HUDEP-2 (cell line): ENCODE results near the gene CERS2.

Experiments used
- DNase-seq, 76 experiments: peaks; one replicate each; lab custom pipeline; 2025; ENCODE audit not compliant: unreplicated experiment in 76 of 76; lab: John Stamatoyannopoulos, UW

CERS2 gene

GRCh38 chr1:150925080-150925479, 49.6 kb downstream of the CERS2 start:
- DNase-seq, result no peak

- peak in 68 of 76 experiments; percentile 2 to 79 (median 50) for DNase-seq
These were observed 52.1 kb downstream of the CERS2 start for GRCh38 chr1:150922519-150922975.

- no peak for DNase-seq
These were observed 57.2 kb downstream of the CERS2 start for GRCh38 chr1:150917387-150917786.
